HUDEP-2 (cell line): ENCODE measurements around the gene KRT14.
"Not testable (repeated sequence)": the region's sequence is repeated elsewhere in the genome, so short reads cannot be mapped to it uniquely, and the experiment has no call there.

Experiments
- DNase-seq, 76 experiments: peaks; one replicate each; lab custom pipeline; 2025; ENCODE audit not compliant: unreplicated experiment in 76 of 76; lab: John Stamatoyannopoulos, UW

KRT14 gene

DNA sequence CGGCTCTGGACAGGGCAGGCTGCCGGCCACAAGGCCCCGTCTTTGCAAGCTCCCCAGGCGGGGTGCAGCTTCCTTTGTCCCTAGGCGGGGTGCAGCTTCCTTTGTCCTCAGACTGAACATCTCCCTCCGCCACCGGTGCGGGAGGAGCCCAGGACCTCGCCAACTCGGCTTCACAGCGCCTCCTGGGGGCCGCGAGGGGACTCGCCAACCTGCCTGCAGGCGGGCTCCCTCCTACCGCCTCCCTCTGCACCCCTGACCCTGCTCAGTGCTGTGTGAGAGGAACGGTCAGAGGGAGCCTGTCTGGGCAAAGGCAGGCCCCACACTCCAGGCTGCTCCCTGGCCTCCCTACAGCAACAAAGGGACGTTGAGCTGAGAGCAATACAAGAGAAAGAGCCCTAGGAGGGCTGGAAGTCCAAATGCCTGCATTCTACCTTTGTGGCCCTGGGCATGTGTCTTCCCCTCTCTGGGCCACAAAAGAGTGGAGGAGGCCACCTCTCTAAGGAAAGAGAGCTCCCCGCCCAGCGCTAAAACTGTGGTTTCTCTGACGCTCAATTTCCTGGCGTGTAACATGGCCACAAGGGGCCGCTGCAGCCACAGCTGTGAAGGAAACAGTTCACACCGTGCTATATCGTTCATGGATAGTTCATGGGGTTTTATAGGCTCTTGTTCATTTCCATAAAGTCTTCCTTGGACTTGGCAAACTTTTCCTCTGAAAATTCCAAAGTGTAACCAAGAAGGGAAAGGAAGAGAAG, 37.7 kb downstream of the KRT14 start:
- DNase-seq: peak in 71 of 76 experiments; percentile 10 to 82 (median 64)

DNA sequence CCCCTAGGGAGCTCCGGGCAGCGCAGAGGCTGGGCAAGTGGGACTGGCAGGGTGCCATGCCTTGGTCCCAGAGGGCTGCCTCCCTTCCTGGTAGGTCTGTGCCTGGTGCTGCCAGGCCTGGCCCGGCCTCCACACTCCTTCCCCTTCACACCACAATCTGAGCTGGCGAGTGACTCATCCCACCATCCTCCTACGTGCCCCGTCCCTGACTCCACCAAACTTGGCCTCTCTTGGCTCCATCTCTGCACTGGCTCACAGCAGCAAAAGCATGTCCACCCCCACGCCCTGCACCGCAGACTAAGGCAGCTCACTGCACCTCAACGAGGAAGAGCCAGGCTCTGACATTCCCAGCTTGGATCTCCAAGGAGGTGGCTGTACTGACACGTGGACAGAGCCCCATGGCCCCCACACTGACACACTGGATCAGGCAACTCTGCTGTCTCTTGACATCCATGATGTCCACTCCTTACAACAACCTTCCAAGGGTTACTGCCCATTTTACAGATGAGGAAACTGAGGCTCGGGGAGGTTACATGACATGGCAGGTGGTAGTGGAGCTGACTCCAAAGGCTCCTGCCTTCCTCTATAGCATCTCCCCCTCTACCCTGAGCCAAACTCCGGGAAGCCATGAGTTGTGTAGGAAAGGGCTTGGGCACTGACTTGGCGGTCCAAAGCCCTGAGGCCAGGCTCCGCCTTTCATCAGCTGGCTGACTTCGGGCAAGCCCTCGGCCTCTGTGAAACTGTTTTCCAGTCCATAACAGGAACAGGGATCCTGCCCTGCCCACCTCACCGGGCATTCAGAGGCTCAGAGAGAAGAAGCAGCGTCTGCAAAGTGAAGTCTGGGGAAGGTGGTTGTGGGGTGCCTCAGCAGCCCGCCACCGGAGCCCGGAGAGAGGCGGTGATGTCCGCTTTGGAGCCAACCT, 38.5 kb downstream of the KRT14 start:
- DNase-seq: peak in 63 of 76 experiments; percentile 13 to 85 (median 54)

DNA sequence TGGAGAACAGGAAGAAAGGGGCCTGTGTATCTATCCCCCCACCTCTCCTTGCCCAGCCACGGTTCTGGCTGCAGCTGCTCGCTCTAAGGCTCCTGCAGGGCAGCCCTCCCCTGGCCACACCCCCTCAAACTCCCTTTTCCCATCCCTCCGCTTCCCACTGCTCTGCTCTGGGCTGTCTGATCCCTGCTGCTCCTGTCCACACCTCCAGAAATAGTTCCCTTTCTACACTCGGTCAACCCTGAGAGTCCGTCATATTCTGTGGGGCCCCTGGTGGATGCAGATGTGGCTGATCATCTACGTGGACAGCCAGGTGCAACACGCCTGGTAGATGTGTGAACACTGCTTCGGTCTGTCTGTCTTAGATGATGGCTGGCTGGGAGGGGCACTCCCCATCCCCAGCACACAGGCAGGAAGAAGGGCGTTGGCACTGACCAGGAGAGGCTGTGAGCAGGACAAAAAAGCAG, 39.3 kb downstream of the KRT14 start:
- DNase-seq: no peak

DNA sequence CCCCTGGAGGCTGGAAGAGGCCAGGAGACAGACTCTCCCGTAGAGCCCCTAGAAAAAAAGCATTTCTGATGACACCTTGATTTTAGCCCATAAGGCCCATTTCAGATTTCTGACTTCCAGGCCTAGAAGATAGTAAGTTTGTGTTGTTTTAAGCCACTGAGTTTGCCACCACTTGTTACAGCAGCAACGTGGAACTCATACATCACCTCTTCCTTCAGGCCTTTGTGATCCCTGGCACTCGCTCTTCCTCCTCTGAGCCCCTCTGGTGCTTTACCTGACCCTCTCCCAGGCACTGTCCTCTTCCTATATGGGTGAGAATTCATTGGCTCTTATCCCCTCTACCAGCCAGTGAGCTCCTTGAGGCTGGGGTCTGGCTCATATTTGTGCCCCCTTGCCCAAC, 39.9 kb downstream of the KRT14 start:
- no peak for DNase-seq

DNA sequence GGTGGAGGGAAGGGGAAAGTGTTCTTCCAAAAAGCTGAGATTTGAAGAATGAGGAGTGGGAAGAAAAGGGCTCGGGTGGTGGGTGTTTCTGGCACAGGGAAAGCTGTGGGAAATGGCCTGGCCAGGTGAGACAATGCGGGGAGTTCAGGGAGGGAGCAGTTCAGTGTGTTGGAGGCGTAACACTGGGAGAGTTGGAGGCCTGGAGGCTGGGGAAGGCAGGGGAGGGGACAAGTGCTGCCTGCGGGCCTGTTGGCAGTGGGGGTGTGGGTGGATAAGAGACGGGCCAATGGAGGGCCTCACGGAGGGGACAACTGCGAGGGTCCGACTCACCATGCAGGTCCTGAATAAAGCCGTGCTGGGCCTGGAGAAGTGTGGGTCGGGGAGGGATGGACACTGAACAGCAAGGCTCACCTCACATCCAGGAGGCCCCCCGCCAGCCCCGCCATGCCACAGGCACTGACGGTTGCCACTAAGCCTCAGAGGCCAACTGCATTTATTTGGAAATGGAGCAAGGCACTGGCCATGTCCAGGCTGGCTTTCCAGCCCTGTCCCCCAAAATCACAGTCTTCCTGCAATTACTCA, 40.8 kb downstream of the KRT14 start:
- no peak for DNase-seq

DNA sequence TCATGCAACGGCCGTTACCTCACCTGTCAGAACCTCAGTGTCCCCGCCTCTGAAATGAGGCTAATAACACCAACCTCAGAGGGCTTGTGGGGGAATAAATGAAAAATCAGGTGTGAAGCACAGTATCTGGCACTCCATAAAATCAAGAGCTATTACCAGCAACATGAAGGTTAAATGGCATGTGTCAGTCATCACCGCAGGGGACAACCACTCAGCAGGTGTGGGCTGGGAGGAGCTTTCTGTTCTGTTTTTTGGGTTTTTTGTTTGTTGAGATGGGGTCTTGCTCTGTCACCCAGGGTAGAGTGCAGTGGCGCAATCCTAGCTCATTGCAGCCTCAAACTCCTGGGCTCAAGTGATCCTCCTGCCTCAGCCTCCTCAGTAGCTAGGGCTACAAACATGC, 41.8 kb downstream of the KRT14 start:
- DNase-seq: no peak

DNA sequence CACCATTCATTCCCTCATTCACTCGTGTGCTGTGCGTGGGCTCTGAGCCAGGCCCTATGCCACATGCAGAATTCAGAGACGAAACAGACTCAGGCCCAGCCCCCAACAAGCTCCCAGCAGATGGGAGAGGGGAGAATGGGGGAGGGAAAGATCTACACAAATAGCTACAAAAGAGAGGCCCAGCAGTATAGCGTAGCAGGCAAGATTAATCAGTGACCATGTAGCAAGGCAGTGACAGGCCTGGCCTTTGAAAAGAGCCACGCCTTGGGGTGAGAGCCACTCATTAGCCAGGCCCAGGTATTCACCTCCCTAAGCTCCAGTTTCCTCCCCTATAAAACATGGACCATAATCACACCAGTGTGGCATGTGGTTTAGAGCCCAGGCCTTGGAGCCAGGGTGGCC, 42.2 kb downstream of the KRT14 start:
- no peak for DNase-seq

DNA sequence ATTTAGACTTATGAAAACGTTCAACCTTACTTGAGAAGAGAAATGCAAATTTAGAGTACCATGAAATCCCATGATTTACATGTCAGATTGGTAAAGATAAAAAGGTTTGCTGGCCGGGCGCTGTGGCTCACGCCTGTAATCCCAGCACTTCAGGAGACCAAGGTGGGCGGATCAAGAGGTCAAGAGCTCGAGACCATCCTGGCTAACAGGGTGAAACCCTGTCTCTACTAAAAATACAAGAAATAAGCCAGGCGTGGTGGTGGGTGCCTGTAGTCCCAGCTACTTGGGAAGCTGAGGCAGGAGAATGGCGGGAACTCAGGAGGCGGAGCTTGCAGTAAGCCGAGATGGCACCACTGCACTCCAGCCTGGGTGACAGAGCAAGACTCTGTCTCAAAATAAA, 43.9 kb downstream of the KRT14 start:
- DNase-seq: not testable (repeated sequence)

DNA sequence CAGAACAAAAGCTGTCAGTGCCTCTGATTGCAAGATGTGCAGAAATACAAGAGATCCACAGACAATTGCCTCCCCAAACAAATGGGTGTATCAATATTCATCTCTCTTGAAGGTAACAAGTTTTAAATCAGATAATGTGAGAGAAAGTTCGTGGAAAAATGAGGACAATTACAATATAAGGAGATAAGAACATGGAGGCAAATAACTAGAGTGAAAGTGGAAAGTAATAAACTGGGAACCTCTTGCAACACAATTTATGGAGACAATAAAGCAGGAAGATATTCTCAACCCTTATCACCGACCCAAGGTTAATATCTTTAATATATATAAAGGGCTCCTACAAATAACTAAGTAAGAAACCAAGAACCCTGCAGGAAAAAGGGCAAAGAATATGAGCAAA, 44.3 kb downstream of the KRT14 start:
- DNase-seq: no peak

DNA sequence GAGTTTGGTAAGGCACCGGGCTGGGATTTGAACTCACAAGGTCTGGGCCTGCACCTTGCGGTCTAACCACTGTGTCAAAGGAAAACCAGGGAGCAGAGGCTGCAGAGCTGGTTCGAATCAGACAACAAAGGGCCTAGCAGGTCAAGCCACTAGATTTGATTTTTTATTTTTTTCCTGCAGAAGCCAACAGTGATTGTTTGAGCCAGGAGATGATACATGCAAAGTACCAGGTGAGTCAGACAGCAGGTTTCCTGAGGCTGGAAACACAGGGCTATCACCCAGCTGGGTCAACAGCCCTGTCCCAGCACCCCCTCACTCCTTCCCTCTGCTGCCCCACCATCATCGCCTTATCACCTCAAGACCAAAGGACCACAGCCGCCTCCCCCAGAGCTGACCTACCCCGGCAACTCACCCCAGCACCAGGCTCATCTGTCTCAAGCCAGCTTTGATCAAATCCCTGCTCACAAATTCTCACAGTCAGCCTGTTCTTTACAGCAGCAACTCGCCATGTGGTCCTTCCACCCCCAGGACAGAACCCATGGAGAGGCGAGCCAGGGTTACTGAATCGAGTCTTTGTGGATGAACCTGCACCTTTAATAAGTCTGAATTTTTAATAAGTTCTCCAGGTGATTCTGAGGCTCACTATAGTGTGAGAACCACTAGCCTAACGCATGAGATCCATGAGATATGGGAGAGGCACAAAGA, 45.6 kb downstream of the KRT14 start:
- no peak for DNase-seq

DNA sequence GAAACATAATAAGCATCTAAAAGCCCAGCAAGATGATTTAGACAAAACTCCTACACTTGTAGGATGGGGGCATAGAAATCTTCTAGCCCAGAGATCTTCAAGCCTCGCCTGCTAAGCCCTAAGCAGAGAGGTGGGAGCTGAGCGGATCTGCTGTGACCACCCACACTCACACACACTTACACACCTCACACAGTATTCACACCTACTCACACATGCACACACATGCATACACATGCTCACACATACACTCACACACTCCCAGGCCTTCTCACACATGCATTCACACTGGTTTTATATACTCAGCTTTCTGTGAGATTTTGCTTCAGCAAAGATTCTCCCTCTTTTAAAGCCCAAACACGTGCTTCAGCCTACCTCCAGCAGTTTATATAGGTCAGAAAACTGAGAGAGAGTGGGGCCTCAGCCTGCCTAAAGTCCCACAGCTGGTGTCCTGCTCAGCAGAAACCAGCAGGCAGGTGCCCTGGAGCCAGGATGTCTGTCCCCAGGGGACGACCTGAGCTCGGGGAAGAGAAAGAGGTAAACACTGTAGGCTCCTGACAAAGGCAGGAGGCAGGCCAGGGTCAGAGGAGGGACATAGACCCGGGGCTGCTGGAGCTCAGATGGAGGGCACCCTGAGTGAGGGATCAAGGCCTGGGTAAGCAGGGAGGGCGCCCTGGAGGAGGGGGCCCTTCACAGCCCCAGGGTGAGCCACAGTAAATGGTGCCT, 46.6 kb downstream of the KRT14 start:
- no peak for DNase-seq

DNA sequence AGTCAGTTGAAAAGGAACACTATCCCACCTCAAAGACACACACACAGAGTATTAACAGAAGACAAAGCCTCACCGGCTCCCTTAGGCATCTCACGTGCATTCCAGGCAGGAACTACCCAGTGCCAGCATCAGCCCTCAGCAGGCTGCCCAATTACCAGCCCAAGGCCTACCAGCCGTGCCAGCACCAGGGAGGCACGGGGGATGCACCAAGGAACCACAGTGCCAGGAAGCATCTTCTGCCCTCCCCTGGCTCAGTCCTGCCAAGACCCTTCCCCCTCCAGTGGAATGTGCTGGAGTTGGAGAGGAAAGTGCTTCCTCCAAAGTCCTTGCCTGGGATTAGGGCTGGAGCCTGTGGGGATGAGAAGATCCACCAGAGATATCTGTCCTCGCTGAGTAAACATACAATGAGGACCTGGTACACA, 47.6 kb downstream of the KRT14 start:
- DNase-seq: no peak

DNA sequence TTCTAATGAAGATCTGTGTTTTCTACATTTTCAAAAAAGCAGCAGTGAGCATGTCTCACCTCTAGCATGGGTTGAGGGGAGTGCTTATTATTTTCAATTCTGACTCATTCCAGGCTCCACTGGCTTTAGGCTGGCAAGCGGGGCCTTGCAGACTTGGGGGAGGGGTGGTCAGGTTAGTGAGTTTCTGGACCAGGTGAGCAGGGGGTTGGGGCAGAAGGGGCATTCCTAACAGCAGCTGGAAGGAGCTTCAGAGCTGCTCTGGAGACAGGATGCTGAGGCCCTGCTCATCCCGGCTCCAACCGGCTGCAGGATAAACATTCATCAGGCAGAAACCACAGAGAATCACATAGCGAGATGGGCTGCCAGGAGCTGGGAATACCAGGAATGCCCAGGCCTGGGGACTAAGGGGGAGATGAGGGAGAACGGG, 48.1 kb downstream of the KRT14 start:
- no peak for DNase-seq

DNA sequence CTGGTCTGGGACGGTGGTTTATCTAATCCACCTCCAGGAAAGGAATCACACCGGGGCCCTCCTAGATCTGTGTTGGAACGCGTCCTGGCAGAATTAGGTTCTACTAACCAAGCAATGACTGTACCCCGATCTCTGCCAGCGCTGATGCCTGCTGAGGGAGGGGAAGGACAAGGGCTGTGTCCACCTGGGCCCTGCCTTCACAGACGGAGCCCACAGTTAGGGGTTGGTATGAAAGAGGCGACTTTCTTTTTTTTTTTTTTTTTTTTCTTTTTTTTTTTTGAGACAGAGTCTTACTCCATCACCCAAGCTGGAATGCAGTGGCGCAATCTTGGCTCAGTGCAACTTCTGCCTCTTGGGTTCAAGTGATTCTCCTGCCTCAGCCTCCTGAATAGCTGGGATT, 48.7 kb downstream of the KRT14 start:
- DNase-seq: no peak

DNA sequence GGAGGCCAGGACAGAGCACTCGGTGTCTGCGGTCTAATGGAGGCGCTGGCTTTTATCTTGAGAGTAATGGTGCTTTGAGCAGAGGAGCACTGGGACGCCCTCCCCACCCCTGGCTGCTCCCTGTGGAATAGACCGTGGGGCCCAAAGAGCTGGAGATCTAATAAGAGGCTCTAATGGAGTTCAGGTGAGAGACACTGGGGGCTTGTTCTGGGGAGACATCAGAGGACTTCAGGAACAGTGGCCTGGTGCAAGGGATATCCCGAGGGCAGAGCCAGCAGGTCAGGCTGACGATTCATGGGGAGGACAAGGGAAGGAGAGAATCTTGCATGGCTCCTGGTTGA, 49.1 kb downstream of the KRT14 start:
- no peak for DNase-seq

DNA sequence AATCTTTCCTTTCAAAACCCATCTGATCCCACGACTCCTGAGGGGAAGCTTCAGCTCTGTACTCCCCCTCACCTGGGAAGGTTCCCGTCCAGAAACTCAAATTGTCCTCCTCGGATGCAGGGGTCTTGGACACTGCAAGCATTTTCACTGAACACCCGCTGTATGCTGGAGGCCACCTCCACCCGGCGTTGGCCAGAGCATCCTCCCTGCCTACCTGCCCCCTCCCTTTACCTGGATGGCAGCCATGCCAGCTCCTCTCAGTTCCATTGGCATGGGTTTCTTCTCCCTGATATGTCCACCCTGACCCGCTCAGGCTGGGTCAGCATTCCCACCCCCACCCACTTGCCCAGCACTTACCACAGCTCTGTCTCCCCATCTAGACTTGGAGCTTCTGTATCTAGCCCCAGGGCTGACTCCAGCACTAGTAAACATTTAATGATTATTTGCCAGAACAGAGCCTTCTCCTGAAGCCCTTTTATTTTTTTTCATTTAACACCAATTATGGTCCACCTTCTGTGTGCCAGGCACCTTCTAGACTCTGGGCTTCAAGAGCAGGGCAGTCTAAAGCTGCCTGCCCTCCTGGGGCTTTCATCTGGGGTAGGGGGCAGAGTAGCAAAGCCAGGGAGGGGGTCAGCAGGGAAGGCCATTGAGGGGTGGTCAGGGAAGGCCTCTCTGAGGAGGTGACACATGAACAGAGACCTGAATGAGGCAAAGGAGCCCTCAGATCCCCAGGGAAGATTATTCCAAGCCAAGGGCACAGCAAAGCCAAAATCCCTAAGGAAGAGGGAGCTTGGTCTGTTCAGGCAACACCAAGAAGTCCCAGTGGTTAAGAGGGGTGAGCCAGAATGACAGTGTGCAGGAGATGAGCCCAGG, 49.7 kb downstream of the KRT14 start:
- DNase-seq: no peak

DNA sequence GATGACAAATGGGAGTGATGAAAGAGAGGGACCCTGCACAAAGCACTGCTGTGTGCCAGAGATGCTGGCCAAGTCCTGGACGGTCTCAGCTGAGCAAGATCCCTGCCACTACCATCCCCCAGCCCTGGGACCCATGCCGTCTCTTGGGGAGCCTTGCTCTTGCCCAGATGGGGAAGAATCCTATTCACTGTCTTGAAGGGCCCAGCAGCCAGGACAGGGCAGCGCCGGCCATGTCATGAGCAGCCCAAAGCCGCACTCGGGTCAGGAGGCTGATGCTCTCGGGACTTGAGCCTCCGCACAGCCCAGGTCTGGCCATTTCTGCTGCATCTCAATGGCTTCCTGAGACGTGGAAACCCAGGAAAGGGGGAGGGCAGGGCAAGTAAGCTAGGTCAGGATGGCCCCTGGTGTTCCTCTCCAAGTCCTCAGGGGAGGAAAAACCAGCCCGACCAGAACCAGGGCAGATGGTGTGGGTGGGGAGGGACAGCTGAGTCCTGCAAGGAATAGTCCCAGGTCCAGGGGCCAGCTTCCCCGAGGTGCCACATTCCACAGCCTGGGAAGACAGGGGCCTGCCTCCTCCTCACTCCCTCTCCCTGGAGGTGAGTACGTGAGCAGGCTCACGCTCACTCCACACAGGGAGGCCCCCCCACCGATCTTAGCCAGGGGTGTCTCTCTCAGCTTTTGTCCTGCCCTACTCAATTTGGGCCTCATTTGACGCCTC, 50.8 kb downstream of the KRT14 start:
- DNase-seq: no peak

DNA sequence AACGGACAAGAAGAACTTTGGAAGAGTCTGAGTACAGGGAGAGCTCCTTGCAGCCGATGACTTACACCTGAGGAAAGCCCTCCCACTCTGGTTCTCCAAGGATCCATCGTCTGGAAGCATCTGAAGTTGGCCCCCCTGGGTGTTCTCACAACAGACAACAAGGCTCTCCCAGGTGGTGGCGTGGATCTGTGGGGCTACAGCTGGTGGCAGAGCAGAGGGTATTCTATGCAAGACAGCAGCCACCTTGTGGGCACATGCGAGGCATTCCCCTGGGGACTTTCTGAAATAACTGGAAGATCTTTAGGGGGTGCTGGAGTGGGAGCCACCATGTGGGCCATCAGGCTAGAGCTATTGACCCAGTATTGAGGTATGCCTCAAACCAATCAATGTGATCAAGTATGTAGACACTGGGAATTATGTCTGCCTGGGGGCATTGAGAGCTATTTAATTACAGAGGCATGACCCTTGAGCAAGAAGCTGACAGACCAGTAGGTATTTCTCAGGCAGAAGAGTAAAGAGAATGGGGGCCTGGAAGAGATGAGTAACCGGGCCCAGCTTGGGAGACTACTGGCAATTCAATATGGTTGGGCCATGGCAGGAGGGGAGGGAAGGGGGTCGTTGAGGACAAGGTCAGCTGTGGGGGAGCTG, 51.7 kb downstream of the KRT14 start:
- DNase-seq: peak in 3 of 76 experiments; percentile 12 to 18 (median 14)
